NCI-H2081 treated with DMSO at 0.1 percent for 48 hours (cell line): Measurements from ENCODE around the gene CATSPER2.
"Not testable (repeated sequence)": the region's sequence is repeated elsewhere in the genome, so short reads cannot be mapped to it uniquely, and the experiment has no call there.

ENCODE experiments used
- DNase-seq: peaks from one replicate; lab custom pipeline; 2025; lab: John Stamatoyannopoulos, UW

Gene CATSPER2

GRCh38 chr15:43593328-43594190 is 55.1 kb downstream of the CATSPER2 start, which contains the start of gene CKMT1B:
CKMT1B (plus strand) TSS chr15:43594027; CDS start chr15:43594219, 192 bp downstream.
- DNase-seq, result not testable (repeated sequence)

- not testable (repeated sequence) for DNase-seq
These were observed 55.8 kb downstream of the CATSPER2 start for GRCh38 chr15:43592841-43593240.

DNA sequence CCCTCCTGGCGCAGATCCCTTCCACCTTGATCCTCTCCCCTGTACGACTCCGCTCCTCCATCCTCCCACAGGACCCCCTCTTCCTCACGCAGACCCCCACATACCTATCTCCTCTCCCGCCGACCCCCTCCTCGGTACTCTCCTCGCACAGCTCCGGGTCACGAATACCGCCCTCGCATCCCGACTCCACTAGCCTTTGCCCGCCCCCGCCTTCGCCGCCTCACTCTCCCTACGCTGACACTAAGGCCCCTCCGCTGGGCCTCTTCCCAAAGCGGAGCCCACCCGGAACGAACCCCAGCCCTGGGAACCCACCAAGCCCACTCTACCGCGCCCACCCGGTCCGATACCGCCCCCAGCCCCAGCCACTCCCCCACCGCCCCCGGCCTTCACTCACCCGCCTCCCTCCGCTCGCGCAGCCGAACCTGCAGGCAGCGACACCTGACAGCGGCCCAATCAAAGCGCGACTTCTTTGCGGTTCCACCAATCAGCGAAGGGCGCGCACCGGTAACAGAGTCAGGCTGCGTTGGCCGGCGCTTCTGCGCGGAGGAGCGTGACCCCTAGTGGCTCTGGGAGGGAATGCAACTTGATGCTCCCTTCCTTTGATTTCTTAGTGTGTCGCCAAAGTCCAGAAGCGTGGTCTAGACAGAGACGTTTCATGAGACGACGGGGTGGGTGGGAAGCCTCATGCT is 58.7 kb downstream of the CATSPER2 start, which contains the start of gene PPIP5K1:
PPIP5K1 (minus strand) TSS at position 431 of the 689 bp plus-strand sequence. CDS start 5,704 bp downstream, outside the sequence.
- DNase-seq, result not testable (repeated sequence)
